ENCODE results near the gene HDAC4.

Gene HDAC4

GRCh38 chr2:239082425-239082824, 318.4 kb downstream of the HDAC4 start:
- Histone ChIP-seq H3K4me1 (ENCODE audit: insufficient read depth, low read length, poor library complexity, severe bottlenecking) (no peaks in the 10 kb centered on the region), H3K4me3 (ENCODE audit: low read length, poor library complexity, severe bottlenecking) (no peak overlapping the region), H3K27me3 (ENCODE audit: insufficient read depth, low read length, poor library complexity, severe bottlenecking) (no peaks in the 10 kb centered on the region), H3K36me3 (ENCODE audit: insufficient read depth, low read length) (no peaks in the 10 kb centered on the region; the same call in 1 of the 2 replicates), H3K9ac (ENCODE audit: low read depth, low read length, poor library complexity, severe bottlenecking) (no peak overlapping the region), H3K4me2 (ENCODE audit: low read depth, low read length, poor library complexity, severe bottlenecking) (no peak overlapping the region), H4K20me1 (ENCODE audit: insufficient read depth, low read length, poor library complexity, severe bottlenecking) (no peaks in the 10 kb centered on the region), H3K79me2 (ENCODE audit: insufficient read depth, low read length) (no peaks in the 10 kb centered on the region), H2AFZ (ENCODE audit: low read length) (no peak overlapping the region), H3K9me2 (replicated peaks; ENCODE audit: low read depth, low read length) (no peaks in the 10 kb centered on the region), H3K9me3 (ENCODE audit: insufficient read depth, low read depth, low read length) (no peaks in the 10 kb centered on the region), H3F3A (ENCODE audit: low read depth) (no peaks in the 10 kb centered on the region)
- TF ChIP-seq EZH2phosphoT487 (IDR thresholded peaks at IDR 0.05; ENCODE audit: borderline replicate concordance): no peak
- TF ChIP-seq CTCF (conservative IDR thresholded peaks at IDR 0.05; ENCODE audit: low read length): no peak

- H3K9me3 ChIP-seq (ENCODE audit: insufficient read depth, low read depth, low read length): no peaks in the 10 kb centered on the region
- H3K36me3 ChIP-seq (ENCODE audit: insufficient read depth, low read length): no peaks in the 10 kb centered on the region; the same call in 1 of the 2 replicates
- no peak for TF ChIP-seq EZH2phosphoT487 (IDR thresholded peaks at IDR 0.05; ENCODE audit: borderline replicate concordance)
- TF ChIP-seq CTCF (conservative IDR thresholded peaks at IDR 0.05; ENCODE audit: low read length): no peak
- H3K27me3 ChIP-seq (ENCODE audit: insufficient read depth, low read length, poor library complexity, severe bottlenecking): no peaks in the 10 kb centered on the region
- no peak overlapping the region for H3K4me3 ChIP-seq (ENCODE audit: low read length, poor library complexity, severe bottlenecking)
- no peak overlapping the region for H2AFZ ChIP-seq (ENCODE audit: low read length)
- H3K9ac ChIP-seq (ENCODE audit: low read depth, low read length, poor library complexity, severe bottlenecking): no peak overlapping the region
- H3F3A ChIP-seq (ENCODE audit: low read depth): no peaks in the 10 kb centered on the region
- no peaks in the 10 kb centered on the region for H3K9me2 ChIP-seq (replicated peaks; ENCODE audit: low read depth, low read length)
- H3K4me2 ChIP-seq (ENCODE audit: low read depth, low read length, poor library complexity, severe bottlenecking): no peak overlapping the region
- H3K4me1 ChIP-seq (ENCODE audit: insufficient read depth, low read length, poor library complexity, severe bottlenecking): no peaks in the 10 kb centered on the region
- H4K20me1 ChIP-seq (ENCODE audit: insufficient read depth, low read length, poor library complexity, severe bottlenecking): no peaks in the 10 kb centered on the region
- H3K79me2 ChIP-seq (ENCODE audit: insufficient read depth, low read length): no peaks in the 10 kb centered on the region
Observed at GRCh38 chr2:239081622-239082021, 319.2 kb downstream of the HDAC4 start.

GRCh38 chr2:239081046-239081445, 319.8 kb downstream of the HDAC4 start:
- Histone ChIP-seq H3K4me3 (ENCODE audit: low read length, poor library complexity, severe bottlenecking) (no peak overlapping the region), H3K4me1 (ENCODE audit: insufficient read depth, low read length, poor library complexity, severe bottlenecking) (no peaks in the 10 kb centered on the region), H3K9me2 (replicated peaks; ENCODE audit: low read depth, low read length) (no peaks in the 10 kb centered on the region), H3K27me3 (ENCODE audit: insufficient read depth, low read length, poor library complexity, severe bottlenecking) (no peaks in the 10 kb centered on the region), H4K20me1 (ENCODE audit: insufficient read depth, low read length, poor library complexity, severe bottlenecking) (no peaks in the 10 kb centered on the region), H3K9ac (ENCODE audit: low read depth, low read length, poor library complexity, severe bottlenecking) (no peak overlapping the region), H3K79me2 (ENCODE audit: insufficient read depth, low read length) (no peaks in the 10 kb centered on the region), H2AFZ (ENCODE audit: low read length) (no peak overlapping the region), H3K4me2 (ENCODE audit: low read depth, low read length, poor library complexity, severe bottlenecking) (no peak overlapping the region), H3K9me3 (ENCODE audit: insufficient read depth, low read depth, low read length) (no peaks in the 10 kb centered on the region), H3K36me3 (ENCODE audit: insufficient read depth, low read length) (no peaks in the 10 kb centered on the region; the same call in 1 of the 2 replicates), H3F3A (ENCODE audit: low read depth) (no peaks in the 10 kb centered on the region)
- no peak for TF ChIP-seq CTCF (conservative IDR thresholded peaks at IDR 0.05; ENCODE audit: low read length)
- TF ChIP-seq EZH2phosphoT487 (IDR thresholded peaks at IDR 0.05; ENCODE audit: borderline replicate concordance): no peak

All from Loucy (cell line).